Bronchial epithelial cell (primary cell): ENCODE data around the gene GDNF. TPM values are rescaled to one million over a fixed set of nuclear protein-coding genes. Genes with fewer than 3 reads are reported as not detected.
"Not testable (repeated sequence)": the region's sequence is repeated elsewhere in the genome, so short reads cannot be mapped to it uniquely, and the experiment has no call there.

Experiments used
- DNase-seq: peaks from one replicate; pipeline ENCODE4 v3.0.0-alpha.2; 2010; ENCODE audit warnings: low read depth
- FAIRE-seq: peaks from 2 replicates; lab custom pipeline; 2011; peaks lifted over from hg19 to GRCh38; lab: Jason Lieb, UNC
- H3K27me3 ChIP-seq: 2 replicates; pipeline ENCODE4 v1.5.1; 2011; ENCODE audit warnings: low read length; ENCODE audit not compliant: control insufficient read depth, insufficient read depth
- H3K36me3 ChIP-seq: 2 replicates; pipeline ENCODE4 v1.5.1; 2011; ENCODE audit warnings: low read length; ENCODE audit not compliant: control insufficient read depth, insufficient read depth
- H3K4me3 ChIP-seq: 2 replicates; pipeline ENCODE4 v1.5.1; 2011; ENCODE audit warnings: mild to moderate bottlenecking, low read depth, low read length, control low read depth
- total RNA-seq: library from RNA; depleted of rRNA; stranded (reverse); fragments of >200 nt; gene quantifications from 2 replicates; pipeline ENCODE4 v1.2.1, GENCODE V29; 2014
- TF ChIP-seq, protein P1 (sequence below): IDR thresholded peaks from 2 replicates; pipeline ENCODE4 v1.5.1; 2011; ENCODE audit warnings: mild to moderate bottlenecking, moderate library complexity, low read length, control low read depth, inconsistent platforms; ENCODE audit not compliant: insufficient read depth, severe bottlenecking

Gene GDNF
- total RNA-seq, 1 donor from 2014 or later = under 0.01 TPM

DNA sequence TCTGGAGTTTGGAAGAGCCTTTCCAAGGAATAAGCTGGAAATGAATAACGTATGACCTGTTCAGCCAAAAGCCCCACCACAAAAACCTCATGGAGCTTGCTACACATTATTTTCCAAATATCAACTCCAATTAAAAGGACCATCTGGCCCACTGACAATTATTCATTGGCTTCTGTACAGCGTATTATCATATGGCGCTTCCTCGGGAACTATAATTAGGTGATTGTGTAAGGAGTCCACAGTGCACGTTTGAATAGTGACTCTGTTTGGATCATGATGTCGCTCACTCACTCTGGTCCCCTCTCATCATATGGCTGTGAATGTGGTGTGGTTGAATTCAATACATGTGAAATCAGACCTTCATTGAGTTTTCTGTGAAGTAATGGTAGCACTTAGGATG is 52.1 kb downstream of the GDNF start:
- no peaks in the 10 kb centered on the region for H3K36me3 ChIP-seq
- H3K27me3 ChIP-seq = peaks cover 2% of the 10 kb centered on the region
- DNase-seq (no peak), FAIRE-seq (no peak)
- no peak overlapping the region for H3K4me3 ChIP-seq
- TF ChIP-seq, protein P1, sequence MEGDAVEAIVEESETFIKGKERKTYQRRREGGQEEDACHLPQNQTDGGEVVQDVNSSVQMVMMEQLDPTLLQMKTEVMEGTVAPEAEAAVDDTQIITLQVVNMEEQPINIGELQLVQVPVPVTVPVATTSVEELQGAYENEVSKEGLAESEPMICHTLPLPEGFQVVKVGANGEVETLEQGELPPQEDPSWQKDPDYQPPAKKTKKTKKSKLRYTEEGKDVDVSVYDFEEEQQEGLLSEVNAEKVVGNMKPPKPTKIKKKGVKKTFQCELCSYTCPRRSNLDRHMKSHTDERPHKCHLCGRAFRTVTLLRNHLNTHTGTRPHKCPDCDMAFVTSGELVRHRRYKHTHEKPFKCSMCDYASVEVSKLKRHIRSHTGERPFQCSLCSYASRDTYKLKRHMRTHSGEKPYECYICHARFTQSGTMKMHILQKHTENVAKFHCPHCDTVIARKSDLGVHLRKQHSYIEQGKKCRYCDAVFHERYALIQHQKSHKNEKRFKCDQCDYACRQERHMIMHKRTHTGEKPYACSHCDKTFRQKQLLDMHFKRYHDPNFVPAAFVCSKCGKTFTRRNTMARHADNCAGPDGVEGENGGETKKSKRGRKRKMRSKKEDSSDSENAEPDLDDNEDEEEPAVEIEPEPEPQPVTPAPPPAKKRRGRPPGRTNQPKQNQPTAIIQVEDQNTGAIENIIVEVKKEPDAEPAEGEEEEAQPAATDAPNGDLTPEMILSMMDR = no peak

GRCh38 chr5:37786862-37787519 is 52.9 kb downstream of the GDNF start:
- Histone ChIP-seq H3K27me3 (peaks cover 2% of the 10 kb centered on the region), H3K4me3 (no peak overlapping the region), H3K36me3 (no peaks in the 10 kb centered on the region)
- TF ChIP-seq, protein P1 = no peak
- DNase-seq (peak; percentile 82), FAIRE-seq (no peak)

DNA sequence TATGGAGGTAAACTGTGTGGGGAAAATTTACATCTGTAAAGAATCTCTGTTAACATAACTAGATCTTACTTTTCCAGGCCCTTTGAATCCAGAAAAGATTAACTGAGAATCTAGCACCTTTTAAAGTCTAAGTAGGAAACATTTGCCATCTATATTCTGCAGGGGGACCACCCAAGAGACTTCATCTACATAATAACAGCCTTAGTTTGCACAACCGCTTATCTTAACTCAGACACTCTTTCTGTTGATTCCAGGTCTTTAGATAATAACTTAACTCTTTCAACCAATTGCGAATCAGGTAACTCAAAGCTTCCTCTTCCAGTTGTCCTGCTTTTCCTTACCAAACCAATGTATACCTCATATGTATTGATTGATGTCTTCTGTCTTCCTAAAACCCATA is 53.4 kb downstream of the GDNF start:
- H3K4me3 ChIP-seq = no peak overlapping the region
- FAIRE-seq (no peak), DNase-seq (no peak)
- TF ChIP-seq, protein P1 = no peak
- peaks cover 2% of the 10 kb centered on the region for H3K27me3 ChIP-seq
- H3K36me3 ChIP-seq = no peaks in the 10 kb centered on the region

DNA sequence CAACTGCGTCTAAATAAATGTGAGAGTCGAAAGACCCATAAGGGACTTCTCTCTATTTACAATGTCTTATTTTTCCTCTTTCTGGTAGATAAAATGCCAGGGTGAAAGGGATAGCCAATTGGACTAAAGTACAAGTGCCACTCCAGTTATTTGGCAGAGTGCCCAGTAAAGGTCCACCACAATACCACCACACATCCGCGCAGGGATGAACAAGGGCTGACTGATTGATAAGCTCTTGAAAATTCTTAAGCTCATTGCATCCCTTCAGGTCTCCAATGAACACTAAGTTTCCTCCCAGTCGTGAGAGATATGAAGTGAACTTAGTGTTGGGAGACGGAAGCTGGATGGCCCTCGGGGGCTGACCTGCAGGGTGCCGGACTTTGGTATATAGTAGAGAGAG is 58.4 kb downstream of the GDNF start:
- FAIRE-seq, H3K36me3 ChIP-seq, H3K27me3 ChIP-seq, H3K4me3 ChIP-seq, DNase-seq: not testable (repeated sequence)

DNA sequence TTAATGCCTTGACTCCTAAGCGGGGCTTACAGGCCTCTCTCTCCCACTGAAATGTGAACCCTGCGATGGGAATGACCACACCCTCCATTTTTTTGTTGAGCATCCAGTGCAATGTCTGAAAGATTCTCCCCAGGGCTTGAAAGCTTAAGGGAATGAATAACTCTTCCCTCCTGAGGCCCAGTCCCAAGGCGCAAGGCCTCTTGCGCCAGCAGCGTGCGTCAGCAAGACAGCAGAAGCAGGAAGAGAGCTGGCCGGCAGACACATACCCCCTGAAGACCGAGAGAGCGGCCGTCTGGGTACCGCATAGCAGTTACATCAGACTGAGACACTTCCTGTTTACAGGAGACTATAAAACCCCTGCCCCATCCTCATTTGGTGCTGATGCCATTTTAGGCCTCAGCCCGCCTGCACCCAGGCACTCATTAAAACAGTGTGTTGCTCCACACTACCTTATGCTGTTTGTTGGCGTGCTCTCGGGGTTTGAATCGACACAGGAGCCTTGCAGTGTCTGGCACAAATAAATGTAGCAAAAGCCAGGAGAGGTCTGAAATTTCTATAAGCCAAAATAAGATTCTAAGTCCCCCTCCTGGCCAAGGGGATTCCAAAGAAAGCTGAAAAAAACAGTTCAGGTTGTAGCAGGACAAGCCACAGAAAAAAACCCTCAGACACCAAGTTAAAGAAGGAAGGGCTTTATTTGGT is 62.3 kb downstream of the GDNF start:
- TF ChIP-seq, protein P1 = no peak
- Histone ChIP-seq H3K36me3 (no peaks in the 10 kb centered on the region), H3K4me3 (no peak overlapping the region), H3K27me3 (no peaks in the 10 kb centered on the region)
- FAIRE-seq (no peak), DNase-seq (no peak)

DNA sequence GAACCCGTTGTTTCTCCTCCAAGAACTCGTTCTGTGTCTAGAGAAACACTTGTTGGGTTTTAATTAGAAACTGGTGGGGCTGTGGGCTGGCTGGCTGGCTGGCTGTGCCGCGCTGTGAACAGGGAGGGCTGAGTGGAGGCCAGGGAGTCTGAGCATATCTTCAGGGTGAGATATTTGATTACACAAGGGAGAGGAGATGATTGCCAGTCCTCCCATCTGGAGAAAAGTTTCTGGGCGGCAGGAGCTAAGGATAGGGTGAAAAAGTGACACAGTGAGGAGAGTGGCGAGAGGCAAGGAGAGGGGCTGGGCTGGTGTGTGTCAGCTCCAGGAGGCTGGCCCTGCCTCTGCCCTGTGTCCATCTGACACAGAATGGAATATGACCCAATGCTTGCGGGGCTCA is 63.0 kb downstream of the GDNF start:
- Histone ChIP-seq H3K36me3 (no peaks in the 10 kb centered on the region), H3K4me3 (no peak overlapping the region), H3K27me3 (no peaks in the 10 kb centered on the region)
- TF ChIP-seq, protein P1 = no peak
- no peak for FAIRE-seq
- no peak for DNase-seq
